ENCODE measurements around the gene SNX9.

The SNX9 gene

GRCh38 chr6:157860505-157860991 lies 37.5 kb downstream of the SNX9 start:
- Histone ChIP-seq H3K4me3 (replicated peaks; ENCODE audit: low read depth, low read length) (no peak overlapping the region), H3K36me3 (ENCODE audit: control insufficient read depth, insufficient read depth, low read length) (no peaks in the 10 kb centered on the region), H3K27me3 (replicated peaks; ENCODE audit: control insufficient read depth, insufficient read depth, low read length) (no peaks in the 10 kb centered on the region)
- no peak for DNase-seq (ENCODE audit: extremely low read depth, insufficient read length)
- no peak for TF ChIP-seq CTCF (IDR thresholded peaks at IDR 0.05; ENCODE audit: insufficient read depth, low read length, poor library complexity, severe bottlenecking)

GRCh38 chr6:157861184-157861583 lies 38.1 kb downstream of the SNX9 start:
- no peak for DNase-seq (ENCODE audit: extremely low read depth, insufficient read length)
- no peaks in the 10 kb centered on the region for H3K27me3 ChIP-seq (replicated peaks; ENCODE audit: control insufficient read depth, insufficient read depth, low read length)
- TF ChIP-seq CTCF (IDR thresholded peaks at IDR 0.05; ENCODE audit: insufficient read depth, low read length, poor library complexity, severe bottlenecking), result no peak
- H3K36me3 ChIP-seq (ENCODE audit: control insufficient read depth, insufficient read depth, low read length), result no peaks in the 10 kb centered on the region
- H3K4me3 ChIP-seq (replicated peaks; ENCODE audit: low read depth, low read length), result no peak overlapping the region

- H3K36me3 ChIP-seq (ENCODE audit: control insufficient read depth, insufficient read depth, low read length), result no peaks in the 10 kb centered on the region
- no peak for TF ChIP-seq CTCF (IDR thresholded peaks at IDR 0.05; ENCODE audit: insufficient read depth, low read length, poor library complexity, severe bottlenecking)
- no peak overlapping the region for H3K4me3 ChIP-seq (replicated peaks; ENCODE audit: low read depth, low read length)
- H3K27me3 ChIP-seq (replicated peaks; ENCODE audit: control insufficient read depth, insufficient read depth, low read length), result no peaks in the 10 kb centered on the region
- no peak for DNase-seq (ENCODE audit: extremely low read depth, insufficient read length)
These were observed 38.8 kb downstream of the SNX9 start for GRCh38 chr6:157861814-157862213.

GRCh38 chr6:157862706-157863105 lies 39.7 kb downstream of the SNX9 start:
- no peaks in the 10 kb centered on the region for H3K36me3 ChIP-seq (ENCODE audit: control insufficient read depth, insufficient read depth, low read length)
- H3K27me3 ChIP-seq (replicated peaks; ENCODE audit: control insufficient read depth, insufficient read depth, low read length), result no peaks in the 10 kb centered on the region
- no peak overlapping the region for H3K4me3 ChIP-seq (replicated peaks; ENCODE audit: low read depth, low read length)
- TF ChIP-seq CTCF (IDR thresholded peaks at IDR 0.05; ENCODE audit: insufficient read depth, low read length, poor library complexity, severe bottlenecking), result no peak
- DNase-seq (ENCODE audit: extremely low read depth, insufficient read length), result no peak

GRCh38 chr6:157864185-157864761 lies 41.2 kb downstream of the SNX9 start:
- Histone ChIP-seq H3K27me3 (replicated peaks; ENCODE audit: control insufficient read depth, insufficient read depth, low read length) (no peaks in the 10 kb centered on the region), H3K4me3 (replicated peaks; ENCODE audit: low read depth, low read length) (no peak overlapping the region), H3K36me3 (ENCODE audit: control insufficient read depth, insufficient read depth, low read length) (peaks cover 3% of the 10 kb centered on the region; the same call in 1 of the 2 replicates)
- DNase-seq (ENCODE audit: extremely low read depth, insufficient read length), result no peak
- no peak for TF ChIP-seq CTCF (IDR thresholded peaks at IDR 0.05; ENCODE audit: insufficient read depth, low read length, poor library complexity, severe bottlenecking)

GRCh38 chr6:157865249-157865648 lies 42.2 kb downstream of the SNX9 start:
- peaks cover 8% of the 10 kb centered on the region for H3K36me3 ChIP-seq (ENCODE audit: control insufficient read depth, insufficient read depth, low read length)
- TF ChIP-seq CTCF (IDR thresholded peaks at IDR 0.05; ENCODE audit: insufficient read depth, low read length, poor library complexity, severe bottlenecking), result no peak
- DNase-seq (ENCODE audit: extremely low read depth, insufficient read length), result no peak
- no peak overlapping the region for H3K4me3 ChIP-seq (replicated peaks; ENCODE audit: low read depth, low read length)
- H3K27me3 ChIP-seq (replicated peaks; ENCODE audit: control insufficient read depth, insufficient read depth, low read length), result no peaks in the 10 kb centered on the region
